DMS153 treated with DMSO at 0.1 percent for 48 hours (cell line): Measurements from ENCODE around the gene PAPSS1.
"Not testable (repeated sequence)": the region's sequence is repeated elsewhere in the genome, so short reads cannot be mapped to it uniquely, and the experiment has no call there.

ENCODE experiments used
- DNase-seq: peaks from one replicate; lab custom pipeline; 2025; ENCODE audit not compliant: unreplicated experiment; lab: John Stamatoyannopoulos, UW

The PAPSS1 gene

GRCh38 chr4:107691378-107691777 is 28.7 kb downstream of the PAPSS1 start:
- DNase-seq, result no peak

- DNase-seq, result no peak
Observed at GRCh38 chr4:107689912-107690587, 30.0 kb downstream of the PAPSS1 start.

- no peak for DNase-seq
Observed at GRCh38 chr4:107688421-107688820, 31.6 kb downstream of the PAPSS1 start.

- DNase-seq, result no peak
Observed at GRCh38 chr4:107685740-107686139, 34.3 kb downstream of the PAPSS1 start.

- DNase-seq, result no peak
Observed at GRCh38 chr4:107683873-107684272, 36.2 kb downstream of the PAPSS1 start.

GRCh38 chr4:107682306-107682705 is 37.7 kb downstream of the PAPSS1 start:
- DNase-seq, result no peak

- DNase-seq, result no peak
Observed at GRCh38 chr4:107669068-107669467, 51.0 kb downstream of the PAPSS1 start.

- DNase-seq, result no peak
Observed at GRCh38 chr4:107666134-107666533, 53.9 kb downstream of the PAPSS1 start.

- no peak for DNase-seq
Observed at GRCh38 chr4:107665001-107665400, 55.0 kb downstream of the PAPSS1 start.

GRCh38 chr4:107658400-107659336 is 61.4 kb downstream of the PAPSS1 start:
- no peak for DNase-seq

GRCh38 chr4:107655289-107655688 is 64.7 kb downstream of the PAPSS1 start:
- no peak for DNase-seq

GRCh38 chr4:107654694-107655093 is 65.3 kb downstream of the PAPSS1 start:
- DNase-seq, result peak; percentile 10

GRCh38 chr4:107651408-107651807 is 68.6 kb downstream of the PAPSS1 start:
- DNase-seq, result not testable (repeated sequence)

- no peak for DNase-seq
Observed at GRCh38 chr4:107650251-107650650, 69.8 kb downstream of the PAPSS1 start.

- DNase-seq, result no peak
Observed at GRCh38 chr4:107648178-107648991, 71.6 kb downstream of the PAPSS1 start.

- no peak for DNase-seq
Observed at GRCh38 chr4:107647591-107647990, 72.4 kb downstream of the PAPSS1 start.

GRCh38 chr4:107645604-107646003 is 74.4 kb downstream of the PAPSS1 start:
- DNase-seq, result no peak

GRCh38 chr4:107643021-107643420 is 77.0 kb downstream of the PAPSS1 start:
- no peak for DNase-seq

GRCh38 chr4:107640878-107641277 is 79.2 kb downstream of the PAPSS1 start:
- DNase-seq, result no peak

GRCh38 chr4:107640197-107640596 is 79.8 kb downstream of the PAPSS1 start:
- no peak for DNase-seq

- no peak for DNase-seq
Observed at GRCh38 chr4:107635735-107636134, 84.3 kb downstream of the PAPSS1 start.
